HEK293 (cell line): ENCODE data around the gene SH3RF1.

Source experiments
- CTCF ChIA-PET: fragments of 350-600 bp; formaldehyde crosslinking; extraction: SDS; loops from one replicate; lab custom pipeline; 2021; ENCODE audit warnings: antibody characterized with exemption; lab: Yijun Ruan, JAX
- POLR2A ChIA-PET: fragments of 300-600 bp; formaldehyde crosslinking; extraction: SDS; loops from one replicate; lab custom pipeline; 2020; ENCODE audit warnings: antibody characterized with exemption, inconsistent platforms; lab: Yijun Ruan, JAX
- H3K27ac ChIP-seq: fragments of 200-500 bp; sonication (Bioruptor generic); 2 replicates; pipeline ENCODE4 v1.5.1; 2014; ENCODE audit warnings: low read depth, low read length, control low read depth, inconsistent platforms; ENCODE audit errors: extremely low read depth
- H3K36me3 ChIP-seq, 2 experiments: fragments of 200-500 bp in 1 of 2; sonication (Bioruptor generic) in 1 of 2; 1 replicate in 1 of 2; 2 replicates in 1 of 2; pipeline ENCODE4 v1.5.1; 2014 to 2017; ENCODE audit warnings: inconsistent platforms in 2 of 2, low read length in 2 of 2; ENCODE audit not compliant: control insufficient read depth in 2 of 2, insufficient read depth in 1 of 2
- H3K4me1 ChIP-seq: fragments of 200-500 bp; sonication (Bioruptor generic); 2 replicates; pipeline ENCODE4 v1.5.1; 2014; ENCODE audit warnings: mild to moderate bottlenecking, low read length, inconsistent platforms; ENCODE audit not compliant: control insufficient read depth, insufficient read depth
- H3K4me3 ChIP-seq: 2 replicates; pipeline ENCODE4 v1.5.1; 2011; ENCODE audit warnings: low read depth, mild to moderate bottlenecking, control low read depth, low read length, moderate library complexity
- H3K9me3 ChIP-seq: fragments of 200-500 bp; sonication (Bioruptor generic); 2 replicates; pipeline ENCODE4 v1.5.1; 2014; ENCODE audit warnings: low read depth, low read length, inconsistent platforms; ENCODE audit not compliant: control insufficient read depth, insufficient read depth
- GLIS1 ChIP-seq: fragments of 450-650 bp; formaldehyde crosslinking; IDR thresholded peaks from 2 replicates; pipeline ENCODE4 v1.5.1; 2016; ENCODE audit warnings: missing biosample characterization, missing genetic modification characterization
- KLF17 ChIP-seq: fragments of 450-650 bp; formaldehyde crosslinking; IDR thresholded peaks from 2 replicates; pipeline ENCODE4 v1.5.1; 2016; ENCODE audit warnings: missing biosample characterization, missing genetic modification characterization
- PRDM2 ChIP-seq: fragments of 450-650 bp; formaldehyde crosslinking; IDR thresholded peaks from 2 replicates; pipeline ENCODE4 v1.5.1; 2016; ENCODE audit warnings: missing biosample characterization, missing genetic modification characterization, borderline replicate concordance
- ZNF146 ChIP-seq: fragments of 450-650 bp; formaldehyde crosslinking; IDR thresholded peaks from 2 replicates; pipeline ENCODE4 v1.5.1; 2016; ENCODE audit warnings: missing biosample characterization, missing genetic modification characterization
- ZNF211 ChIP-seq: fragments of 450-650 bp; formaldehyde crosslinking; IDR thresholded peaks from 2 replicates; pipeline ENCODE4 v1.5.1; 2016; ENCODE audit warnings: low read depth, missing biosample characterization, missing genetic modification characterization
- ZNF354C ChIP-seq: fragments of 450-650 bp; formaldehyde crosslinking; IDR thresholded peaks from 2 replicates; pipeline ENCODE4 v1.5.1; 2016; ENCODE audit warnings: missing biosample characterization, missing genetic modification characterization, low read depth, borderline replicate concordance
- ZNF37A ChIP-seq: fragments of 450-650 bp; IDR thresholded peaks from 2 replicates; pipeline ENCODE4 v1.5.1; 2018; ENCODE audit warnings: missing biosample characterization, missing genetic modification characterization
- ZNF398 ChIP-seq: fragments of 450-650 bp; formaldehyde crosslinking; IDR thresholded peaks from 2 replicates; pipeline ENCODE4 v1.5.1; 2017; ENCODE audit warnings: missing biosample characterization, missing genetic modification characterization
- ZNF529 ChIP-seq: fragments of 450-650 bp; formaldehyde crosslinking; IDR thresholded peaks from 2 replicates; pipeline ENCODE4 v1.5.1; 2017; ENCODE audit warnings: missing genetic modification characterization, missing biosample characterization; ENCODE audit not compliant: insufficient replicate concordance
- ZNF658 ChIP-seq: fragments of 450-650 bp; formaldehyde crosslinking; IDR thresholded peaks from 2 replicates; pipeline ENCODE4; 2016; ENCODE audit warnings: missing biosample characterization, missing genetic modification characterization
- ZNF660 ChIP-seq: fragments of 450-650 bp; IDR thresholded peaks from 2 replicates; pipeline ENCODE4 v1.5.1; 2018; ENCODE audit warnings: missing biosample characterization, mild to moderate bottlenecking, missing genetic modification characterization
- ZNF776 ChIP-seq: fragments of 450-650 bp; formaldehyde crosslinking; IDR thresholded peaks from 2 replicates; pipeline ENCODE4 v1.5.0; 2017; ENCODE audit warnings: missing biosample characterization, missing genetic modification characterization, borderline replicate concordance
- ZNF777 ChIP-seq: fragments of 450-650 bp; formaldehyde crosslinking; IDR thresholded peaks from 2 replicates; pipeline ENCODE4 v1.5.1; 2017; ENCODE audit warnings: missing biosample characterization, missing genetic modification characterization, borderline replicate concordance
- ZSCAN30 ChIP-seq: fragments of 450-650 bp; IDR thresholded peaks from 2 replicates; pipeline ENCODE4 v1.5.1; 2018; ENCODE audit warnings: missing biosample characterization, mild to moderate bottlenecking, missing genetic modification characterization, moderate library complexity

The SH3RF1 gene

GRCh38 chr4:169200361-169201030 is 70.3 kb downstream of the SH3RF1 start:
- Histone ChIP-seq H3K36me3 (no peaks in the 10 kb centered on the region), H3K4me3 (no peak overlapping the region), H3K9me3 (no peaks in the 10 kb centered on the region), H3K27ac (no peak overlapping the region), H3K4me1 (peaks cover 28% of the 10 kb centered on the region)
- no peak for TF ChIP-seq ZNF211 (tag by site-specific recombination)
- no peak for TF ChIP-seq ZNF529
- TF ChIP-seq ZSCAN30 (tag by site-specific recombination): no peak
- TF ChIP-seq ZNF37A (tag by site-specific recombination): no peak
- no peak for TF ChIP-seq ZNF660 (tag by site-specific recombination)
- no peak for TF ChIP-seq ZNF398
- no peak for TF ChIP-seq ZNF658 (tag by site-specific recombination)
- no peak for TF ChIP-seq KLF17 (tag by site-specific recombination)
- TF ChIP-seq ZNF776 (tag by site-specific recombination): no peak
- TF ChIP-seq GLIS1: no peak
- no peak for TF ChIP-seq ZNF354C (tag by site-specific recombination)
- TF ChIP-seq ZNF777 (tag by site-specific recombination): no peak
- TF ChIP-seq ZNF146 (tag by site-specific recombination): no peak
- ChIA-PET POLR2A (no interaction called here), CTCF (no interaction called here)

GRCh38 chr4:169199184-169199583 is 71.6 kb downstream of the SH3RF1 start:
- CTCF ChIA-PET: no interaction called here
- Histone ChIP-seq H3K27ac (no peak overlapping the region), H3K9me3 (no peaks in the 10 kb centered on the region; the same call in 1 of the 2 replicates), H3K36me3 (no peaks in the 10 kb centered on the region), H3K4me1 (peaks cover 22% of the 10 kb centered on the region), H3K4me3 (no peak overlapping the region)
- TF ChIP-seq PRDM2 (tag by site-specific recombination): no peak
- POLR2A ChIA-PET: no interaction called here
